GM23338 (cell line): ENCODE measurements around the gene IGFBP4. TPM values are rescaled to one million over a fixed set of nuclear protein-coding genes. Genes with fewer than 3 reads are reported as not detected.

Experiments
- ATAC-seq: fragments of 200-7000 bp; cut with Tn5 transposase; 3 replicates; pipeline ENCODE4 v1.9.1; 2020
- DNase-seq: peaks from one replicate; pipeline ENCODE4 v3.0.0-alpha.2; 2015; ENCODE audit warnings: low spot score
- H2AFZ ChIP-seq: fragments of 200-600 bp; sonication (generic); 2 replicates; pipeline ENCODE4 v1.8.0; 2016; ENCODE audit warnings: antibody characterized with exemption, mild to moderate bottlenecking, moderate library complexity
- H3F3A ChIP-seq: fragments of 200-600 bp; sonication (generic); replicated peaks from 2 replicates; pipeline ENCODE4 v1.8.0; 2017; ENCODE audit warnings: antibody characterized with exemption, mixed run types, low read depth
- H3K27ac ChIP-seq: fragments of 200-600 bp; sonication (generic); 2 replicates; pipeline ENCODE4 v1.6.1; 2016; ENCODE audit warnings: low read depth
- H3K27me3 ChIP-seq: fragments of 200-600 bp; sonication (generic); 2 replicates; pipeline ENCODE4 v1.8.0; 2016; ENCODE audit warnings: mild to moderate bottlenecking, mixed run types, moderate library complexity; ENCODE audit not compliant: insufficient read depth
- H3K36me3 ChIP-seq: fragments of 200-600 bp; sonication (generic); 2 replicates; pipeline ENCODE4 v1.8.0; 2016; ENCODE audit warnings: mild to moderate bottlenecking; ENCODE audit not compliant: insufficient read depth
- H3K4me1 ChIP-seq: fragments of 200-600 bp; sonication (generic); 2 replicates; pipeline ENCODE4 v1.8.0; 2016; ENCODE audit warnings: mild to moderate bottlenecking, moderate library complexity; ENCODE audit not compliant: insufficient read depth
- H3K4me2 ChIP-seq: fragments of 200-600 bp; sonication (generic); 2 replicates; pipeline ENCODE4 v1.7.1; 2017; ENCODE audit warnings: mixed run types
- H3K4me3 ChIP-seq: fragments of 200-600 bp; sonication (generic); 2 replicates; pipeline ENCODE4 v1.6.1; 2016; ENCODE audit warnings: mixed run types
- H3K79me2 ChIP-seq: fragments of 200-600 bp; sonication (generic); replicated peaks from 2 replicates; pipeline ENCODE4 v1.8.0; 2017; ENCODE audit warnings: mild to moderate bottlenecking; ENCODE audit not compliant: insufficient read depth
- H3K9me2 ChIP-seq: fragments of 200-600 bp; sonication (generic); 2 replicates; pipeline ENCODE4 v1.8.0; 2017; ENCODE audit not compliant: insufficient read depth
- H4K20me1 ChIP-seq: fragments of 200-600 bp; sonication (generic); replicated peaks from 2 replicates; pipeline ENCODE4 v1.8.0; 2017; ENCODE audit warnings: mild to moderate bottlenecking; ENCODE audit not compliant: insufficient read depth
- H3K27ac Mint-ChIP-seq: 2 replicates; pipeline ENCODE4 v1.8.0; 2020; ENCODE audit warnings: inconsistent platforms, mild to moderate bottlenecking, moderate library complexity, mixed read lengths
- H3K27me3 Mint-ChIP-seq: 3 replicates; pipeline ENCODE4 v1.8.0; 2022; ENCODE audit warnings: low read depth, mild to moderate bottlenecking, moderate library complexity, mixed read lengths, inconsistent platforms; ENCODE audit not compliant: insufficient read depth, poor library complexity
- H3K36me3 Mint-ChIP-seq: 3 replicates; pipeline ENCODE4 v1.8.0; 2021; ENCODE audit warnings: low read depth, mild to moderate bottlenecking, inconsistent platforms, moderate library complexity, mixed read lengths
- H3K4me1 Mint-ChIP-seq: 3 replicates; pipeline ENCODE4 v1.8.0; 2020; ENCODE audit warnings: mild to moderate bottlenecking, inconsistent platforms, mixed read lengths
- H3K4me3 Mint-ChIP-seq: 3 replicates; pipeline ENCODE4 v1.8.0; 2021; ENCODE audit warnings: moderate library complexity, mild to moderate bottlenecking, inconsistent platforms, mixed read lengths
- H3K9me3 Mint-ChIP-seq: 3 replicates; pipeline ENCODE4 v1.8.0; 2020; ENCODE audit warnings: moderate library complexity, mild to moderate bottlenecking, inconsistent platforms, mixed read lengths
- CREB1 ChIP-seq: fragments of 250-450 bp; sonication (Bioruptor Pico); IDR thresholded peaks from 2 replicates; pipeline ENCODE4 v1.5.0; 2020; ENCODE audit warnings: low read depth, mild to moderate bottlenecking, moderate library complexity
- EZH2 ChIP-seq: fragments of 200-600 bp; sonication (generic); IDR thresholded peaks from one replicate; pipeline ENCODE4 v1.8.0; 2017; ENCODE audit warnings: antibody characterized with exemption, mild to moderate bottlenecking, low read depth; ENCODE audit not compliant: unreplicated experiment
- EZH2phosphoT487 ChIP-seq: fragments of 200-600 bp; sonication (generic); IDR thresholded peaks from one replicate; pipeline ENCODE4 v1.8.1; 2018; ENCODE audit warnings: antibody characterized with exemption; ENCODE audit not compliant: unreplicated experiment
- JUNB ChIP-seq: IDR thresholded peaks from one replicate; pipeline ENCODE4 v1.6.1; 2016; ENCODE audit warnings: antibody characterized with exemption; ENCODE audit not compliant: unreplicated experiment
- NANOG ChIP-seq: IDR thresholded peaks from 2 replicates; pipeline ENCODE4 v1.6.1; 2016; ENCODE audit warnings: antibody characterized with exemption, borderline replicate concordance
- POLR2AphosphoS5 ChIP-seq: IDR thresholded peaks from 2 replicates; pipeline ENCODE4 v1.6.1; 2016; ENCODE audit warnings: antibody characterized with exemption, low read depth
- ZNF331 ChIP-seq: fragments of 250-450 bp; sonication (Bioruptor Pico); IDR thresholded peaks from 2 replicates; pipeline ENCODE4 v1.5.0; 2020; ENCODE audit warnings: low read depth, mild to moderate bottlenecking, moderate library complexity
- long read RNA-seq: library from polyadenylated mRNA; unstranded; transcript quantifications from one replicate; pipeline ENCODE4 v2.0.0, GENCODE V29; 2020; ENCODE audit not compliant: unreplicated experiment
- polyA plus RNA-seq: library from polyadenylated mRNA; unstranded; fragments of >200 nt; fragmentation: Nextera tagmentation; extraction: Ambion mirVana; gene quantifications from 2 replicates; pipeline ENCODE4 v1.2.1, GENCODE V29; 2016
- total RNA-seq: library from RNA; depleted of rRNA; stranded (reverse); fragments of >200 nt; shearing (Covaris generic); gene quantifications from 2 replicates; pipeline ENCODE4 v1.2.3, GENCODE V29; 2014; rRNA removed
- TF ChIP-seq, protein P1 (sequence below): IDR thresholded peaks from 2 replicates; pipeline ENCODE4 v1.6.1; 2016; ENCODE audit warnings: antibody characterized with exemption
- TF ChIP-seq, protein P2 (sequence below), 2 experiments: fragments of 200-600 bp in 1 of 2; sonication (generic) in 1 of 2; conservative IDR thresholded peaks; 2 replicates each; pipeline versions ENCODE4 v1.5.1 to v1.6.1; 2016 to 2017; ENCODE audit warnings: antibody characterized with exemption in 2 of 2, low read depth in 2 of 2, mild to moderate bottlenecking in 2 of 2, moderate library complexity in 1 of 2
- TF ChIP-seq, protein P3 (sequence below): fragments of 250-450 bp; sonication (Bioruptor Pico); IDR thresholded peaks from 2 replicates; pipeline ENCODE4 v1.5.0; 2020; ENCODE audit warnings: mild to moderate bottlenecking, moderate library complexity

Gene IGFBP4
- total RNA-seq (78.9 and 87.2 TPM in 2 replicates), polyA plus RNA-seq (37.6 and 38.7 TPM in 2 replicates)
- long read RNA-seq, transcript IGFBP4-201 (4 exons, 2,200 nt): major isoform, 119 of 134 reads
- long read RNA-seq, partial matches to known transcripts: 5 of 134 reads
- long read RNA-seq, other reads (novel, unspliced or antisense): 10 of 134 reads

DNA sequence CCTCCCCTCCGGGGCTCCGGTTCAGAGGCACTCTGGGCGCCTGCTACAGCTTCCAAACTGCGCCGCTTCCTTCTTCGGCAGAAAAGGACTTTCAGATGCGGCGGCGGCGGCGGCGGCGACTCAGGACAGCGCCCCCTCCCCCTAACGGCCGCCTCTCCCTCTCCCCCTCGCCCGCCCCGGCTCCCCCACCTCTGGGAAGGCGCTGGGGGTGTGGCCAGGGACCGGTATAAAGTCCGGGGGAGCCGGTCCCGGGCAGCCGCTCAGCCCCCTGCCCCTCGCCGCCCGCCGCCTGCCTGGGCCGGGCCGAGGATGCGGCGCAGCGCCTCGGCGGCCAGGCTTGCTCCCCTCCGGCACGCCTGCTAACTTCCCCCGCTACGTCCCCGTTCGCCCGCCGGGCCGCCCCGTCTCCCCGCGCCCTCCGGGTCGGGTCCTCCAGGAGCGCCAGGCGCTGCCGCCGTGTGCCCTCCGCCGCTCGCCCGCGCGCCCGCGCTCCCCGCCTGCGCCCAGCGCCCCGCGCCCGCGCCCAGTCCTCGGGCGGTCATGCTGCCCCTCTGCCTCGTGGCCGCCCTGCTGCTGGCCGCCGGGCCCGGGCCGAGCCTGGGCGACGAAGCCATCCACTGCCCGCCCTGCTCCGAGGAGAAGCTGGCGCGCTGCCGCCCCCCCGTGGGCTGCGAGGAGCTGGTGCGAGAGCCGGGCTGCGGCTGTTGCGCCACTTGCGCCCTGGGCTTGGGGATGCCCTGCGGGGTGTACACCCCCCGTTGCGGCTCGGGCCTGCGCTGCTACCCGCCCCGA is at the start of gene IGFBP4:
IGFBP4 (plus strand) TSS at position 255 of the 792 bp plus-strand sequence; CDS start at position 541, 286 bp downstream.
- H3K4me3 Mint-ChIP-seq: peak within 1 kb of the TSS; percentile 68
- H3K4me3 ChIP-seq: peak within 1 kb of the TSS; percentile 83
- H3K36me3 Mint-ChIP-seq: no peaks in the 10 kb centered on the region; the same call in 2 of the 3 replicates
- H3K27ac ChIP-seq: 0 out of 2 replicates have a peak within 1 kb of the TSS, but pooled peaks have one; percentile 66
- peaks cover 38% of the 10 kb centered on the region for H3K79me2 ChIP-seq
- peak within 1 kb of the TSS; percentile 97 for H2AFZ ChIP-seq
- H3F3A ChIP-seq: peaks cover 5% of the 10 kb centered on the region; the same call in 1 of the 2 replicates
- peak; percentile 91 for DNase-seq
- peak within 1 kb of the TSS; percentile 57; the same call in 1 of the 2 replicates for H3K27ac Mint-ChIP-seq
- H3K27me3 Mint-ChIP-seq: peaks cover 6% of the 10 kb centered on the region
- peaks cover 41% of the 10 kb centered on the region for H3K4me1 Mint-ChIP-seq
- peaks cover 16% of the 10 kb centered on the region; the same call in 1 of the 2 replicates for H3K27me3 ChIP-seq
- no peaks in the 10 kb centered on the region for H3K36me3 ChIP-seq
- TF ChIP-seq, protein P1, sequence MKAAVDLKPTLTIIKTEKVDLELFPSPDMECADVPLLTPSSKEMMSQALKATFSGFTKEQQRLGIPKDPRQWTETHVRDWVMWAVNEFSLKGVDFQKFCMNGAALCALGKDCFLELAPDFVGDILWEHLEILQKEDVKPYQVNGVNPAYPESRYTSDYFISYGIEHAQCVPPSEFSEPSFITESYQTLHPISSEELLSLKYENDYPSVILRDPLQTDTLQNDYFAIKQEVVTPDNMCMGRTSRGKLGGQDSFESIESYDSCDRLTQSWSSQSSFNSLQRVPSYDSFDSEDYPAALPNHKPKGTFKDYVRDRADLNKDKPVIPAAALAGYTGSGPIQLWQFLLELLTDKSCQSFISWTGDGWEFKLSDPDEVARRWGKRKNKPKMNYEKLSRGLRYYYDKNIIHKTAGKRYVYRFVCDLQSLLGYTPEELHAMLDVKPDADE: no peak
- no peak for TF ChIP-seq EZH2phosphoT487
- TF ChIP-seq, protein P2, sequence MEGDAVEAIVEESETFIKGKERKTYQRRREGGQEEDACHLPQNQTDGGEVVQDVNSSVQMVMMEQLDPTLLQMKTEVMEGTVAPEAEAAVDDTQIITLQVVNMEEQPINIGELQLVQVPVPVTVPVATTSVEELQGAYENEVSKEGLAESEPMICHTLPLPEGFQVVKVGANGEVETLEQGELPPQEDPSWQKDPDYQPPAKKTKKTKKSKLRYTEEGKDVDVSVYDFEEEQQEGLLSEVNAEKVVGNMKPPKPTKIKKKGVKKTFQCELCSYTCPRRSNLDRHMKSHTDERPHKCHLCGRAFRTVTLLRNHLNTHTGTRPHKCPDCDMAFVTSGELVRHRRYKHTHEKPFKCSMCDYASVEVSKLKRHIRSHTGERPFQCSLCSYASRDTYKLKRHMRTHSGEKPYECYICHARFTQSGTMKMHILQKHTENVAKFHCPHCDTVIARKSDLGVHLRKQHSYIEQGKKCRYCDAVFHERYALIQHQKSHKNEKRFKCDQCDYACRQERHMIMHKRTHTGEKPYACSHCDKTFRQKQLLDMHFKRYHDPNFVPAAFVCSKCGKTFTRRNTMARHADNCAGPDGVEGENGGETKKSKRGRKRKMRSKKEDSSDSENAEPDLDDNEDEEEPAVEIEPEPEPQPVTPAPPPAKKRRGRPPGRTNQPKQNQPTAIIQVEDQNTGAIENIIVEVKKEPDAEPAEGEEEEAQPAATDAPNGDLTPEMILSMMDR (conservative IDR thresholded peaks at IDR 0.05; ENCODE audit: low read depth in 2 of 2): peak in 1 of 2 experiments; percentile 67; a peak in 2 of 4 replicates
- TF ChIP-seq NANOG: no peak
- peak; percentile 85 for TF ChIP-seq POLR2AphosphoS5
- no peak for TF ChIP-seq EZH2
- no peak for TF ChIP-seq JUNB
- TF ChIP-seq, protein P3, sequence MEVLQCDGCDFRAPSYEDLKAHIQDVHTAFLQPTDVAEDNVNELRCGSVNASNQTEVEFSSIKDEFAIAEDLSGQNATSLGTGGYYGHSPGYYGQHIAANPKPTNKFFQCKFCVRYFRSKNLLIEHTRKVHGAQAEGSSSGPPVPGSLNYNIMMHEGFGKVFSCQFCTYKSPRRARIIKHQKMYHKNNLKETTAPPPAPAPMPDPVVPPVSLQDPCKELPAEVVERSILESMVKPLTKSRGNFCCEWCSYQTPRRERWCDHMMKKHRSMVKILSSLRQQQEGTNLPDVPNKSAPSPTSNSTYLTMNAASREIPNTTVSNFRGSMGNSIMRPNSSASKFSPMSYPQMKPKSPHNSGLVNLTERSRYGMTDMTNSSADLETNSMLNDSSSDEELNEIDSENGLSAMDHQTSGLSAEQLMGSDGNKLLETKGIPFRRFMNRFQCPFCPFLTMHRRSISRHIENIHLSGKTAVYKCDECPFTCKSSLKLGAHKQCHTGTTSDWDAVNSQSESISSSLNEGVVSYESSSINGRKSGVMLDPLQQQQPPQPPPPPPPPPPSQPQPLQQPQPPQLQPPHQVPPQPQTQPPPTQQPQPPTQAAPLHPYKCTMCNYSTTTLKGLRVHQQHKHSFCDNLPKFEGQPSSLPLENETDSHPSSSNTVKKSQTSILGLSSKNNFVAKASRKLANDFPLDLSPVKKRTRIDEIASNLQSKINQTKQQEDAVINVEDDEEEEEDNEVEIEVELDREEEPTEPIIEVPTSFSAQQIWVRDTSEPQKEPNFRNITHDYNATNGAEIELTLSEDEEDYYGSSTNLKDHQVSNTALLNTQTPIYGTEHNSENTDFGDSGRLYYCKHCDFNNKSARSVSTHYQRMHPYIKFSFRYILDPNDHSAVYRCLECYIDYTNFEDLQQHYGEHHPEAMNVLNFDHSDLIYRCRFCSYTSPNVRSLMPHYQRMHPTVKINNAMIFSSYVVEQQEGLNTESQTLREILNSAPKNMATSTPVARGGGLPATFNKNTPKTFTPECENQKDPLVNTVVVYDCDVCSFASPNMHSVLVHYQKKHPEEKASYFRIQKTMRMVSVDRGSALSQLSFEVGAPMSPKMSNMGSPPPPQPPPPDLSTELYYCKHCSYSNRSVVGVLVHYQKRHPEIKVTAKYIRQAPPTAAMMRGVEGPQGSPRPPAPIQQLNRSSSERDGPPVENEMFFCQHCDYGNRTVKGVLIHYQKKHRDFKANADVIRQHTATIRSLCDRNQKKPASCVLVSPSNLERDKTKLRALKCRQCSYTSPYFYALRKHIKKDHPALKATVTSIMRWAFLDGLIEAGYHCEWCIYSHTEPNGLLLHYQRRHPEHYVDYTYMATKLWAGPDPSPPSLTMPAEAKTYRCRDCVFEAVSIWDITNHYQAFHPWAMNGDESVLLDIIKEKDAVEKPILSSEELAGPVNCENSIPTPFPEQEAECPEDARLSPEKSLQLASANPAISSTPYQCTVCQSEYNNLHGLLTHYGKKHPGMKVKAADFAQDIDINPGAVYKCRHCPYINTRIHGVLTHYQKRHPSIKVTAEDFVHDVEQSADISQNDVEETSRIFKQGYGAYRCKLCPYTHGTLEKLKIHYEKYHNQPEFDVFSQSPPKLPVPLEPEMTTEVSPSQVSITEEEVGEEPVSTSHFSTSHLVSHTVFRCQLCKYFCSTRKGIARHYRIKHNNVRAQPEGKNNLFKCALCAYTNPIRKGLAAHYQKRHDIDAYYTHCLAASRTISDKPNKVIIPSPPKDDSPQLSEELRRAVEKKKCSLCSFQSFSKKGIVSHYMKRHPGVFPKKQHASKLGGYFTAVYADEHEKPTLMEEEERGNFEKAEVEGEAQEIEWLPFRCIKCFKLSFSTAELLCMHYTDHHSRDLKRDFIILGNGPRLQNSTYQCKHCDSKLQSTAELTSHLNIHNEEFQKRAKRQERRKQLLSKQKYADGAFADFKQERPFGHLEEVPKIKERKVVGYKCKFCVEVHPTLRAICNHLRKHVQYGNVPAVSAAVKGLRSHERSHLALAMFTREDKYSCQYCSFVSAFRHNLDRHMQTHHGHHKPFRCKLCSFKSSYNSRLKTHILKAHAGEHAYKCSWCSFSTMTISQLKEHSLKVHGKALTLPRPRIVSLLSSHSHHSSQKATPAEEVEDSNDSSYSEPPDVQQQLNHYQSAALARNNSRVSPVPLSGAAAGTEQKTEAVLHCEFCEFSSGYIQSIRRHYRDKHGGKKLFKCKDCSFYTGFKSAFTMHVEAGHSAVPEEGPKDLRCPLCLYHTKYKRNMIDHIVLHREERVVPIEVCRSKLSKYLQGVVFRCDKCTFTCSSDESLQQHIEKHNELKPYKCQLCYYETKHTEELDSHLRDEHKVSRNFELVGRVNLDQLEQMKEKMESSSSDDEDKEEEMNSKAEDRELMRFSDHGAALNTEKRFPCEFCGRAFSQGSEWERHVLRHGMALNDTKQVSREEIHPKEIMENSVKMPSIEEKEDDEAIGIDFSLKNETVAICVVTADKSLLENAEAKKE (CRISPR knock-in tag): no peak
- no peak for TF ChIP-seq CREB1 (CRISPR knock-in tag)
- no peak for TF ChIP-seq ZNF331
- no peaks in the 10 kb centered on the region for H3K9me2 ChIP-seq
- H3K9me3 Mint-ChIP-seq: no peaks in the 10 kb centered on the region
- no peaks in the 10 kb centered on the region for H4K20me1 ChIP-seq
- H3K4me1 ChIP-seq: peaks cover 43% of the 10 kb centered on the region
- H3K4me2 ChIP-seq: peak within 1 kb of the TSS; percentile 93
- ATAC-seq: peak; percentile 64
